GM21529 (cell line): Measurements from ENCODE around the gene COA7.
"Not testable (repeated sequence)": the region's sequence is repeated elsewhere in the genome, so short reads cannot be mapped to it uniquely, and the experiment has no call there.

Source experiments
- ATAC-seq: cut with Tn5 transposase; IDR thresholded peaks from one replicate; pipeline ENCODE4 v1.9.1; 2021; ENCODE audit not compliant: unreplicated experiment

The COA7 gene

GRCh38 chr1:52706941-52707926 lies 9.1 kb upstream of the COA7 start:
- no peak for ATAC-seq

GRCh38 chr1:52706136-52706670 lies 8.1 kb upstream of the COA7 start:
- no peak for ATAC-seq

- peak; percentile 87 for ATAC-seq
These were observed 5.0 kb upstream of the COA7 start for GRCh38 chr1:52702886-52703787.

- no peak for ATAC-seq
These were observed 2.5 kb downstream of the COA7 start for GRCh38 chr1:52695627-52696026.

- ATAC-seq = no peak
These were observed 4.3 kb downstream of the COA7 start for GRCh38 chr1:52693843-52694242.

- ATAC-seq = not testable (repeated sequence)
These were observed 4.8 kb downstream of the COA7 start for GRCh38 chr1:52693351-52693750.

GRCh38 chr1:52692697-52693096 lies 5.5 kb downstream of the COA7 start:
- no peak for ATAC-seq

- ATAC-seq = no peak
These were observed 6.3 kb downstream of the COA7 start for GRCh38 chr1:52691821-52692220.

- ATAC-seq = no peak
These were observed 11.3 kb downstream of the COA7 start for GRCh38 chr1:52686830-52687229.

GRCh38 chr1:52686261-52686751 lies 11.8 kb downstream of the COA7 start:
- peak; percentile 79 for ATAC-seq

GRCh38 chr1:52684545-52684944 lies 13.6 kb downstream of the COA7 start:
- ATAC-seq = no peak

- no peak for ATAC-seq
These were observed 14.7 kb downstream of the COA7 start for GRCh38 chr1:52683367-52683940.

GRCh38 chr1:52681136-52681535 lies 17.0 kb downstream of the COA7 start:
- no peak for ATAC-seq

- ATAC-seq = no peak
These were observed 17.8 kb downstream of the COA7 start for GRCh38 chr1:52680353-52680752.

- ATAC-seq = no peak
These were observed 18.6 kb downstream of the COA7 start for GRCh38 chr1:52679498-52679897.

- no peak for ATAC-seq
These were observed 19.1 kb downstream of the COA7 start for GRCh38 chr1:52679048-52679447.

- ATAC-seq = no peak
These were observed 20.9 kb downstream of the COA7 start for GRCh38 chr1:52677076-52677806.

- no peak for ATAC-seq
These were observed 21.8 kb downstream of the COA7 start for GRCh38 chr1:52676249-52676903.

GRCh38 chr1:52674497-52675384 lies 23.4 kb downstream of the COA7 start:
- no peak for ATAC-seq
